Activated T-helper 9 cell treated with anti-CD3 and anti-CD28 coated beads, Interleukin-2, amount 50 U/mL, for 16 hours (primary cell): ENCODE results near the gene ARMCX2.
A peak's percentile ranks its signal among the peaks of the same experiment; 100 is the strongest.
"Not testable (repeated sequence)": the region's sequence is repeated elsewhere in the genome, so short reads cannot be mapped to it uniquely, and the experiment has no call there.

ENCODE experiments used
- DNase-seq: peaks from one replicate; pipeline ENCODE4 v3.0.0-alpha.2; 2020; ENCODE audit warnings: low read depth

ARMCX2 gene

GRCh38 chrX:101659601-101660063, at the start of gene ARMCX2:
Gene ARMCX2 (minus strand): TSS chrX:101659850. CDS start chrX:101657588, 2,262 bp downstream.
- DNase-seq = no peak

DNA sequence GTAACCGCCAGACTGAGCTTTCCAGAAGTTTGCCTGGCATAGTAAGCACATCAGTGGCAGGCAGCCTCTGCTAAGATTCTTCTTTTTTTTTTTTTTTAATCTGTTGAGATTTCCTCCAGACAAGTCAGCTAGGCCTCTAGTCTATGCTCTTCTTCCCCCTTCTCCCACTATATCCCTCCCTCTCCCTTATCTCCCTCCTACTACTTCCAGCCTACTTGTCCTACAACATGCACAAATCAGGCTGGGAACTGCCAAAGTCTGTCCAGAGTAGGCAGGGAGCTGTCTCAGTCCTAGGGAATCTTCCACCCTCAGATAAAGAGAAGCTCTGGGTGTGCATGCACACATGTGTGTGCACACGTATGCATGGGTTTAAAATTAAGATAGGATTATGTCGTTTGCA, 49.7 kb upstream of the ARMCX2 start:
- no peak for DNase-seq

DNA sequence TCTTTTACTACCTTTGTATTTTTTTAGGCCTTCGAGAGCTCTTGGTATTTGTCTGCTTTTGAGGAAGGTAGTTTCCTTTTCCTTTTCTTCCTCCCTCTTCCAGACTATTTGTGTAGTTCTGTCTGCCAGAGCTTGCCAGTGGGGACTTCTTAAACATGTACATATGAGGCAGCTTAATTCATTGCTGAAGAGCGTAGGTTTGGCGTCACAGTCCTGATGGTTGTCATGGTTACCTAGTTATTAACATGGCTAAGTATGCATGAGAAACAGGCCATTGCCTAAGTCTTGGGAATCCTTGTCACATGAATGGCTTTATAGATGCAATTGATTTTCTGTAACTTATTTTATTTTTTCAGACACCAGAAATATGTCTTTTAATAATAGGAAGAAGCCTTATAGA, 48.5 kb upstream of the ARMCX2 start:
- no peak for DNase-seq

GRCh38 chrX:101693476-101693875, 33.8 kb upstream of the ARMCX2 start:
- no peak for DNase-seq

- DNase-seq = no peak
Observed at GRCh38 chrX:101691835-101692234, 32.2 kb upstream of the ARMCX2 start.

DNA sequence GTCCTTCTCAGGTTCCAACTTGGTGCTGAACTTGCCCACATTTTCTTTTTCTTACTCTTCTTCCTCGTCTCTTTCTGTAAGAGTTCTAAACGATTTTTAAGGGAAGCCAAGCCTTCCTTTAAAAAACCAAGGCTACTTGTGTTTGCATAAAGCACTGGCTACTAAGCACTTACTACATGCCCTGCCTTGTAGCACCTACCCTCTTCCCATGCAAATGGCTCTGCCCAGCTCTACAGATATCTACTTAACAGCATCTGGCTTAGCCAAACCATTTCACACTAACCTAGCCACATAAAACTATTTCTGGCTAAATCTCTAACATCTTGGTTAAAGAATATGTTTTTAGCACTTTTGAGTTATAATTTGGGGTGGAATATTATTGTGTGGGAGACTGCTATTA, 26.9 kb upstream of the ARMCX2 start:
- DNase-seq = no peak

- no peak for DNase-seq
Observed at GRCh38 chrX:101685923-101686322, 26.3 kb upstream of the ARMCX2 start.

DNA sequence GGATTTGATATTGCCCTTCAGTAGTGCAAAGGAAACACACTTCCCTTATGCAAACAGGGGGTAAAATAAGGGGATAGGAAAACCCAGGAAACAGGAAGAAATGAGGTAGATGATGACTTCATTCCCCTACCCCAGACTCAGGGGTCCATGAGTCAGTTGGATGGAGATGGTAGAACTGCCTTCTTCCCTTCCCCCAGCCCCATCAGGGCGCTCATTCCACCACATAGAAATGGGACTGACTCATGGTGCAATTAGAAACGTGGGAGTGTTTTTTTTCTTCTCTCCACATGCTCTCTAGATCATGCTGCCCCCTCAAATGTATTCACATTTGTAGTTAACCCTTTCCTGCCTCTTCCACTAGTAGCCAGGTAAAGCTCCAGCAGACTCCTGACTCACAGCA, 23.1 kb upstream of the ARMCX2 start:
- no peak for DNase-seq

GRCh38 chrX:101677028-101677427, 17.4 kb upstream of the ARMCX2 start:
- DNase-seq = no peak

GRCh38 chrX:101676571-101676970, 16.9 kb upstream of the ARMCX2 start:
- DNase-seq = no peak

GRCh38 chrX:101668143-101668542, 8.5 kb upstream of the ARMCX2 start:
- DNase-seq = no peak

DNA sequence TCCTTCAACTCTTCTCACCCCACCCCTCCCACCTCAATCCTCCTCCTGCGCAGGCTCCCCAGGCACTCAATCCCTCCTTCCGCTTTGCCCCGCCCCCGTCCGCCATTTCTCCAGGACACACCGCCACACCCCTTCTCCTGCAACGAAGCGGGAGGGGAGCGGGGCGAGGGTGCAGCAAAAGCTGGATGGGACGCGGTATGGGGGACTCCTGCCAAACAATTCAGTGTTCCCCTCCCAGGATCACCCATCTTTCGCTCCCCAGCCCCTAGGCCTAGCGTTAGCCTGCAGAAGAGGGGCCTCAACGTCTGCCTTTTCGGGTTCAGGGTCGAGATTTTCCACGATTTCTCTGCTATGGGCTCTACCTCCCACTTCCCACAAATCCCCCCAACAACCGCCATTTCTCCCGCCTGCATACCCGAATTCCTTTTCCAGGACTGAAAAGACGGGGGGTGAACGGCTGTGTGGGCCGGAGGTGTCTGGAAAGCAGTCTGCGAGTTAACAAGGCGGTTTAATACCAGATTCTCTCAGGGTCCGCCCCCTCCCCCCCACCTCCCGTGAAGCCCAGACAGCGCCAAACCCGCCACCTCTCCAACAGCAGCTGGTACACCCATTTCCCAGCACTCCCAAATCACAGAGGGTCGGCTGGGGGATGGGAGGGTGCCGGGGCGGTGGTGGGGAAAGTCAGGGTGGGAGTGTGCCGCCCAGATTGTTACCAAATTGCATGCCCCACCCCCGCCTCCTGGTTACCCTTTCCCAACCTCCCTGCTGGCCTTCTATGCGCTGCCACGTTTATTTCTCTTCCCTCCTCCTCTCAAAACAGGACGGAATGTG, 774 bp downstream of the ARMCX2 start:
- peak; percentile 37 for DNase-seq

GRCh38 chrX:101657495-101657894, 2.2 kb downstream of the ARMCX2 start:
- DNase-seq = no peak

DNA sequence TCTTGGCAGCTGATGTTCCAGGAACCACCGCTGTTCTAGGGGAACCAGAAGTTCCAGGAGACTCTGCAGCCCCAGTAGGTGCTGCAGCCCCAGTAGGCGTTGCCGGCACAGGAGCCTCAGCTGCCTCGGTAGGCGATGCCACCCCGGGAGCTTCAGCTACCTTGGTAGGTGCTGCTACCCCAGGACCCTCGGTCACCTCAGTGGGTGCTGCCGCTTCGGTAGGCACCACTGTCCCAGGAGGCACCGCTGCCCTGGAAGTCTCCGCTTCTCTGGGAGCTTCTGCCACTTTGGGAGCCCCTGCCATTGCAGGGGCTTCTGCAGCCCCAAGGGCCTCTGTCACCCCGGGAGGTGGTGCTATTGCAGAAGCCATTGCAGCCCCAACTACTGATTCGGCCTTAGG, 2.8 kb downstream of the ARMCX2 start:
- DNase-seq = no peak

DNA sequence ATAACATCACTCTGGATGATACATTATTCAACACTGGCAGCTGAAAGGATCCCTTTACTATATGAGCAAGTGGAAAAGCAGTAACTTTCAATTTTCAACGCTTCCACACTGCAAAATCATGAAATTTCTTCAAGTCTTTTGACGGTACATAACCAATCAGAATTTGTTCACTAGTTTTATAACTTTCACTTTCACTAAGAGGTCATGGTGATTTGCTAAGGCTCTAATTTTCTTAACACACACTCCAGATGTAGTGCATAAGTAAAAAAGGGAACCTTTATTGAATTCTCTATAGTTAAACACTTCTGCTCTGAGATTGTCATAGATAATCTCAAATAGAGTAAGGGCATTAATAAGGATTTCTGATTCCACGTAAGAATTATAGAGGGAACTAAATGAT, 4.1 kb downstream of the ARMCX2 start:
- DNase-seq = no peak

GRCh38 chrX:101647716-101648115, 11.9 kb downstream of the ARMCX2 start:
- DNase-seq = not testable (repeated sequence)

DNA sequence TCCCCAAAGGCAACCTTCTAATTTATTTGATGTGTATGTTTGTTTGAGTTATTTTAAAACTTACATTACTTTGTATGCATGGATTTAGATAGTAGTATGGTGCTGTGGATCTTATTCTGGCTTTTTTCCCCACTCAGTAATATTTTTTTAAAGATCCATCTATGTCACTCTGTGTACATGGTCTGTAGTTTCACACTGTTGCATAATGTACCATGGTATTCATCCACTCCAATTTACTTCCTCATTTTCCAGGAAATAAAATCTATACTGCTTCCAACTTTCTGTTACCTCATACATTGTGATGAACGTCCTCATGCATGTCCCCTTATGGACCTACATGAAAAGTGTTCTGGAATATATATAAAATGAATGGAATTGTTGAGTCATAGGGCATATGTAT, 17.6 kb downstream of the ARMCX2 start:
- no peak for DNase-seq

GRCh38 chrX:101639583-101639982, 20.1 kb downstream of the ARMCX2 start:
- DNase-seq = no peak

DNA sequence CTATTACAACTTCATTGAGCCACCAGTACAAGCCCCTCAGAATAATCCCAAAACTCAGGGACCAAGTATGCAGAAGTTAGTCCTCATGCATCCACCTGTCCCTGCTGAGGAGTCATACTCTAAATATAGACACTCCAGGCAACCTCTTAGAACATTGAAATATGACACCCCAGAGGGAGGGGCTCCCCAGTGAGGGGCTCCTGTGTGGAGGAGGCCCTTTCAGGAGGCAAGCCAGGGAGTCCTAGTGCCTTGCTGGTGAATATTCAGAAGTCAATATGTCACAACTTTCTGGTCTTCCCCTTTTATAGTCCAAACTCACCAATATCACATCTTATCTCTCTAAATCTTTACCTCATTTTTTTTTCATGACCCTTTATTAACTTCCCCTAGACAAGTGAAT, 40.3 kb downstream of the ARMCX2 start:
- DNase-seq = no peak

DNA sequence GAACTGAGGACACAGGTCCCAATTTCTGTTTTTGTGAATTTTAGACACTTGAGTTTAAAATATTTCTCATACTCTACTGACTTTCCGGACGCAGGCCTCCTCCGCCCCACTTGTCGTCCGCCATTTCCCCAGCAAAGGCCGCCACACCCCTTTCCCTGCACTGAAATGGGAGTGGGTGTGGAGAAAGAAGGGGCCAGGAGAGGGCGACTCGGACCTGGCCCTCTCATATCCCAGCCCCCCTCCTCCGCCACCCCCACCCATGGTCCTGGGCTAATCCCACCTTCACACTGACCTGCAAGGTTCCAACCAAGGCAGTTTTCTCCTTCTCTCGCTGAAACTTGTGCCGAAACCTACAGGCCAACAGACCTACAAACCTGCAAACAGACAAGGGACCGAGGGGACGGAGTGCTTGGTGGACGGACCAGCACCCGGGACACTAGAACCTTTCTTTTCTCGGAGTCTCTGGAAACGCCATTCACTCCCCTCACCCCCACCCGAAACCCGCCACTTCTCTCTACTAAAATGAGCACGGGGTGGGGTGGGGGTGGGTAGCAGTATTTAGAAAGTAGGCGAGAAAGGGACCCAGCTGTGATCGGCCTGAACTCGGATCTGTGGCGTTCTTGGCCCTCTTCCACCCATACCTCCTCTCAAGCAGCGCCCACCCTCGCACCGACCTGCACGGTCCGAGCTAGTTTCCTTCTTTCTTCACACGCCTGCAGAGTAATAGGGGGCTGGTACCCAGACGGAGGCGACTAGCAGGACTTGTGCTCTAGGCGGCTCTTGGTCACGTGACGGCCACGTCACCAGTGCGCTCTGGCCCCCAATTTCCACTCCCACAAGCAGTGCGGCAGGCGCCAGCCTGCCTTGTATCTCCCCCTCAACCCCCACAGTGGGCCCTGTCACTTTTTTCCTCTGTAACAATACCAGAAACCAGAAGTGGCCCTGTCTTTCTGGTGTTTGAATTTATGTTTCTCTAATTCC, 42.1 kb downstream of the ARMCX2 start, which contains the start of gene ARMCX6:
TSS of gene ARMCX6 (minus strand) at position 790 of the 981 bp plus-strand sequence. CDS start 1,380 bp downstream, outside the sequence.
- peak; percentile 43 for DNase-seq

- DNase-seq = no peak
Observed at GRCh38 chrX:101605728-101606127, 53.9 kb downstream of the ARMCX2 start.
